ENCODE data around the gene ZSWIM9. TPM values are rescaled to one million over a fixed set of nuclear protein-coding genes. Genes with fewer than 3 reads are reported as not detected.

ZSWIM9 gene
- polyA plus RNA-seq, 1 donor from 2014 or later = 2.6 TPM

DNA sequence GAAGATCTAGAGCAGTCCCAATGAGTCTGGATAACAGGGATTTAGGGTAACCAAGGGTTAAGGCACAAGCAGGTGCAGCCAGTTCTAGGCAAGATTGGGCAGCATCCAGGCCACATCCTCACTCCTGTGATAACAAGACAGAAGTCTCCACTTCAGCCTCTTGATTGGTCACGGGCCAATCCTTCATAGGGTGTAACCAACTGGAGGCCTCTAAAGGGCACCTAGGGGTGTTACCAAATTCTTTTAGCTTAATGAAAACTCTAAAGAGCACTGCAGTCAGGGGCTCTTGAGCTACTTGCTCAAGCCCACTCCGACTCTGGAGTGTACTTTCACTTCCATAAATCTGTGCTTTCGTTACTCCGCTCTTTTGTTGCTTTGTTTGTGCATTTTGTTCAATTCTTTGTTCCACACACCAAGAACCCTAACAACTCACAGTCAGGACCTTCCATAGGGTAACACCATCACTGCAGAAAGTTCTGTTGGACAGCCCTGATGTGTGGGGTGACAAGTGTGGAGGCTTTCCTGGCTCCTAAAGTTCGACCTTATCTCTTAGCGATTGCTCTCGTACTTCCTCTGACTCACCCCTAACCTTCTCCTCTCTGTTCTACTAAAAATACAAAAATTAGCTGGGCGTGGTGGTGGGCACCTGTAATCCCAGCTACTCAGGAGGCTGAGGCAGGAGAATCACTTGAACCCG lies 36.1 kb downstream of the ZSWIM9 start:
- H3K79me2 ChIP-seq (replicated peaks; ENCODE audit: insufficient read depth, low read length) = no peaks in the 10 kb centered on the region
- no peak overlapping the region for H3K9ac ChIP-seq (ENCODE audit: low read length)
- no peaks in the 10 kb centered on the region for H3K9me3 ChIP-seq (ENCODE audit: low read length)
- no peaks in the 10 kb centered on the region for H3K27me3 ChIP-seq (ENCODE audit: insufficient read depth, low read depth, low read length)
- no peak overlapping the region for H3K27ac ChIP-seq (ENCODE audit: low read length)
- no peaks in the 10 kb centered on the region for H3K9me2 ChIP-seq (ENCODE audit: insufficient read depth, low read length)
- H3K4me3 ChIP-seq (ENCODE audit: low read length) = no peak overlapping the region
- TF ChIP-seq POLR2AphosphoS5 (IDR thresholded peaks at IDR 0.05) (no peak), RAD21 (conservative IDR thresholded peaks at IDR 0.05) (no peak), EP300 (conservative IDR thresholded peaks at IDR 0.05; ENCODE audit: poor library complexity, severe bottlenecking) (no peak), SMC3 (conservative IDR thresholded peaks at IDR 0.05; ENCODE audit: poor library complexity) (no peak), EZH2 (IDR thresholded peaks at IDR 0.05; ENCODE audit: borderline replicate concordance, insufficient read depth, low read length, poor library complexity, severe bottlenecking) (no peak), MXI1 (conservative IDR thresholded peaks at IDR 0.05; ENCODE audit: poor library complexity, severe bottlenecking) (no peak), TAF1 (IDR thresholded peaks at IDR 0.05; ENCODE audit: low read depth) (no peak)
- TF ChIP-seq, protein P1, sequence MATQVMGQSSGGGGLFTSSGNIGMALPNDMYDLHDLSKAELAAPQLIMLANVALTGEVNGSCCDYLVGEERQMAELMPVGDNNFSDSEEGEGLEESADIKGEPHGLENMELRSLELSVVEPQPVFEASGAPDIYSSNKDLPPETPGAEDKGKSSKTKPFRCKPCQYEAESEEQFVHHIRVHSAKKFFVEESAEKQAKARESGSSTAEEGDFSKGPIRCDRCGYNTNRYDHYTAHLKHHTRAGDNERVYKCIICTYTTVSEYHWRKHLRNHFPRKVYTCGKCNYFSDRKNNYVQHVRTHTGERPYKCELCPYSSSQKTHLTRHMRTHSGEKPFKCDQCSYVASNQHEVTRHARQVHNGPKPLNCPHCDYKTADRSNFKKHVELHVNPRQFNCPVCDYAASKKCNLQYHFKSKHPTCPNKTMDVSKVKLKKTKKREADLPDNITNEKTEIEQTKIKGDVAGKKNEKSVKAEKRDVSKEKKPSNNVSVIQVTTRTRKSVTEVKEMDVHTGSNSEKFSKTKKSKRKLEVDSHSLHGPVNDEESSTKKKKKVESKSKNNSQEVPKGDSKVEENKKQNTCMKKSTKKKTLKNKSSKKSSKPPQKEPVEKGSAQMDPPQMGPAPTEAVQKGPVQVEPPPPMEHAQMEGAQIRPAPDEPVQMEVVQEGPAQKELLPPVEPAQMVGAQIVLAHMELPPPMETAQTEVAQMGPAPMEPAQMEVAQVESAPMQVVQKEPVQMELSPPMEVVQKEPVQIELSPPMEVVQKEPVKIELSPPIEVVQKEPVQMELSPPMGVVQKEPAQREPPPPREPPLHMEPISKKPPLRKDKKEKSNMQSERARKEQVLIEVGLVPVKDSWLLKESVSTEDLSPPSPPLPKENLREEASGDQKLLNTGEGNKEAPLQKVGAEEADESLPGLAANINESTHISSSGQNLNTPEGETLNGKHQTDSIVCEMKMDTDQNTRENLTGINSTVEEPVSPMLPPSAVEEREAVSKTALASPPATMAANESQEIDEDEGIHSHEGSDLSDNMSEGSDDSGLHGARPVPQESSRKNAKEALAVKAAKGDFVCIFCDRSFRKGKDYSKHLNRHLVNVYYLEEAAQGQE (IDR thresholded peaks at IDR 0.05; ENCODE audit: borderline replicate concordance) = no peak
- TF ChIP-seq, protein P2, sequence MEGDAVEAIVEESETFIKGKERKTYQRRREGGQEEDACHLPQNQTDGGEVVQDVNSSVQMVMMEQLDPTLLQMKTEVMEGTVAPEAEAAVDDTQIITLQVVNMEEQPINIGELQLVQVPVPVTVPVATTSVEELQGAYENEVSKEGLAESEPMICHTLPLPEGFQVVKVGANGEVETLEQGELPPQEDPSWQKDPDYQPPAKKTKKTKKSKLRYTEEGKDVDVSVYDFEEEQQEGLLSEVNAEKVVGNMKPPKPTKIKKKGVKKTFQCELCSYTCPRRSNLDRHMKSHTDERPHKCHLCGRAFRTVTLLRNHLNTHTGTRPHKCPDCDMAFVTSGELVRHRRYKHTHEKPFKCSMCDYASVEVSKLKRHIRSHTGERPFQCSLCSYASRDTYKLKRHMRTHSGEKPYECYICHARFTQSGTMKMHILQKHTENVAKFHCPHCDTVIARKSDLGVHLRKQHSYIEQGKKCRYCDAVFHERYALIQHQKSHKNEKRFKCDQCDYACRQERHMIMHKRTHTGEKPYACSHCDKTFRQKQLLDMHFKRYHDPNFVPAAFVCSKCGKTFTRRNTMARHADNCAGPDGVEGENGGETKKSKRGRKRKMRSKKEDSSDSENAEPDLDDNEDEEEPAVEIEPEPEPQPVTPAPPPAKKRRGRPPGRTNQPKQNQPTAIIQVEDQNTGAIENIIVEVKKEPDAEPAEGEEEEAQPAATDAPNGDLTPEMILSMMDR (IDR thresholded peaks at IDR 0.05; ENCODE audit: poor library complexity, severe bottlenecking) = no peak
- H4K20me1 ChIP-seq (ENCODE audit: insufficient read depth) = no peaks in the 10 kb centered on the region
- H3K4me2 ChIP-seq (ENCODE audit: low read length) = no peak overlapping the region
- H3K36me3 ChIP-seq (ENCODE audit: insufficient read depth, low read length) = no peaks in the 10 kb centered on the region
- H3F3A ChIP-seq (ENCODE audit: insufficient read depth, low read length, poor library complexity, severe bottlenecking) = peaks cover 5% of the 10 kb centered on the region
- H2AFZ ChIP-seq (ENCODE audit: low read depth, low read length) = no peak overlapping the region

DNA sequence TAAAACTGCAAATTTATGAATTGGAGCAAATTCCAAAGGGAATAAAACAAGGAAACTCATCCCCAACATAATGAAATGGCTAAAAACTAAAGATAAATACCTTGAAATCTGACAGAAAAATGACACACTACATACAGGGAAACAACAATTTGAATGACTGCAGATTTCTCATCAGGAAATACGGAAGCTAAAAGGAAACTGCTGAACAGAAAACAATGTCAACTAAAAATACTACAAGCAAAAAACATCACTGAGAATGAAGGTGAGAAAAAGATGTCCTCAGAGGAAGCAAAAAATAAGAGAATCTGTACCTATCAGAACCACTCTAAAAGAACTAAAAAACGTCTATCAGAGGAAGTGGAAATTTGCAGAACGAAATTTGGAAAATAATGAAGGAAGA lies 39.5 kb downstream of the ZSWIM9 start:
- Histone ChIP-seq H3K9ac (ENCODE audit: low read length) (no peak overlapping the region), H3K27ac (ENCODE audit: low read length) (no peak overlapping the region), H4K20me1 (ENCODE audit: insufficient read depth) (no peaks in the 10 kb centered on the region), H3K4me3 (ENCODE audit: low read length) (no peak overlapping the region), H3K79me2 (replicated peaks; ENCODE audit: insufficient read depth, low read length) (no peaks in the 10 kb centered on the region), H3F3A (ENCODE audit: insufficient read depth, low read length, poor library complexity, severe bottlenecking) (no peaks in the 10 kb centered on the region), H3K9me3 (ENCODE audit: low read length) (no peaks in the 10 kb centered on the region), H2AFZ (ENCODE audit: low read depth, low read length) (no peak overlapping the region), H3K36me3 (ENCODE audit: insufficient read depth, low read length) (no peaks in the 10 kb centered on the region), H3K9me2 (ENCODE audit: insufficient read depth, low read length) (no peaks in the 10 kb centered on the region), H3K27me3 (ENCODE audit: insufficient read depth, low read depth, low read length) (no peaks in the 10 kb centered on the region), H3K4me2 (ENCODE audit: low read length) (no peak overlapping the region)
- TF ChIP-seq EP300 (conservative IDR thresholded peaks at IDR 0.05; ENCODE audit: poor library complexity, severe bottlenecking) (no peak), RAD21 (conservative IDR thresholded peaks at IDR 0.05) (no peak), EZH2 (IDR thresholded peaks at IDR 0.05; ENCODE audit: borderline replicate concordance, insufficient read depth, low read length, poor library complexity, severe bottlenecking) (no peak), MXI1 (conservative IDR thresholded peaks at IDR 0.05; ENCODE audit: poor library complexity, severe bottlenecking) (no peak), POLR2AphosphoS5 (IDR thresholded peaks at IDR 0.05) (no peak), TAF1 (IDR thresholded peaks at IDR 0.05; ENCODE audit: low read depth) (no peak), SMC3 (conservative IDR thresholded peaks at IDR 0.05; ENCODE audit: poor library complexity) (no peak)
- TF ChIP-seq, protein P1 (IDR thresholded peaks at IDR 0.05; ENCODE audit: borderline replicate concordance) = no peak
- TF ChIP-seq, protein P2 (IDR thresholded peaks at IDR 0.05; ENCODE audit: poor library complexity, severe bottlenecking) = no peak
